ENCODE results near the gene SRRT.

SRRT gene

DNA sequence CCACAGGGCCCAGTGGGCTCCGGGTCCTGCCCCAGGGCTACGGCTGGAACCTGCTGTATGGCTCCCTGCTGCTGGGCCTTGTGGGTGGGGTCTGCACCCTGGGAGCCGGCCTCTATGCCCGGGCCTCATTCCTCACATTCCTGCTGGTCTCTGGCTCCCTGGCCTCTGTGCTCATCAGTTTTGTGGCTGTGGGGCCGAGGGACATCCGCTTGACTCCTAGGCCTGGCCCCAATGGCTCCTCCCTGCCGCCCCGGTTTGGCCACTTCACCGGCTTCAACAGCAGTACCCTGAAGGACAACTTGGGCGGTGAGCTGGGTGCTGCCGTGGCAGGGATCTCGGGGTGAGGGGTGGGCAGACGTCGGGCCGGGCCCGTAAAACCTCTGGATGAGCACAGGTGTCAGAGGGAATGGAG lies 18.0 kb upstream of the SRRT start:
- no peak overlapping the region for H3K4me3 ChIP-seq (ENCODE audit: low read depth, low read length)
- TF ChIP-seq CTCF (IDR thresholded peaks at IDR 0.05; ENCODE audit: borderline replicate concordance, insufficient read depth, low read depth, low read length), result no peak

DNA sequence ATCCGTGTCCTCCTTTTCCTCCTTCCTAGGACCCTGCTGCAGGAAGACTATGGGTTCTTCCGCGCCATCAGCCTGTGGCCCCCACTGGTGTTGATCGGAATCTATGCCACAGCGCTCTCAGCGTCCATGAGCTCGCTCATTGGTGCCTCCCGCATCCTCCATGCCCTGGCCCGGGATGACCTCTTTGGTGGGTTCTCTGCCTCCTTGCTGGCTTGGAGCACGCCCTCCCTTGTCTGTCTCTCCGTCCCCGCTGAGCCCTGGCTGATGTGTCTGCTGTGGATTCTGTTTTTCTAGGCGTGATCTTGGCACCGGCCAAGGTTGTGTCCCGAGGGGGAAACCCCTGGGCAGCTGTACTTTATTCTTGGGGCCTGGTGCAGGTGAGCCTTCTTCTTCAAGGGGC lies 15.0 kb upstream of the SRRT start:
- TF ChIP-seq CTCF (IDR thresholded peaks at IDR 0.05; ENCODE audit: borderline replicate concordance, insufficient read depth, low read depth, low read length), result no peak
- H3K4me3 ChIP-seq (ENCODE audit: low read depth, low read length), result no peak overlapping the region

GRCh38 chr7:100860702-100861615 lies 13.9 kb upstream of the SRRT start:
- no peak for TF ChIP-seq CTCF (IDR thresholded peaks at IDR 0.05; ENCODE audit: borderline replicate concordance, insufficient read depth, low read depth, low read length)
- no peak overlapping the region for H3K4me3 ChIP-seq (ENCODE audit: low read depth, low read length)

GRCh38 chr7:100861616-100861985 lies 13.3 kb upstream of the SRRT start:
- no peak for TF ChIP-seq CTCF (IDR thresholded peaks at IDR 0.05; ENCODE audit: borderline replicate concordance, insufficient read depth, low read depth, low read length)
- no peak overlapping the region for H3K4me3 ChIP-seq (ENCODE audit: low read depth, low read length)

DNA sequence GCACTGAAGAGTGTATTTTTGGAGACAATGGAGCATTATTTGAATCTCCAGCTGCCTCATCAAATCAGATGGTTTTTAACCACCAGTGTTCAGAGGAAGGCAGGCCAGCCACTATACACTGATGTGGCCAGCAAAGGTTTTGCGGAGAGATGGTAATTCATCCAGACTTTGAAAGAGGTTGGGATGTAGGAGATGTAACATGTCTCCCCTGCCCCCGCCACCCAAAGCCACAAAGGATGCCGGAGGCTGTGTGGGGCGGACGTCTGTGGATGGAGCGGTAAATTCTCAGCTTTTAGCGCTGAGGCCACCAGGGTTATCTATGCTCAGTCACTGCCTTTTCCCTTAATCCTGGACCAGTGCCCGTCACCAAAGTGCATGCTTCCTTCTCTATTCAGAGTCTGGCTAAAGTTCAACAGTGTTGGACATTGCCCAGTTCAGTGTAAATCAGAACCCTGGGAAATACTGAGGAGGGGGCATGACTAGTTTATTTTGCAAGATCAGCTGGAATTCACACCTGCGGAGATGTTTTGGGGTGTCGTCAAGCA lies 11.4 kb upstream of the SRRT start:
- no peak for TF ChIP-seq CTCF (IDR thresholded peaks at IDR 0.05; ENCODE audit: borderline replicate concordance, insufficient read depth, low read depth, low read length)
- H3K4me3 ChIP-seq (ENCODE audit: low read depth, low read length), result no peak overlapping the region

GRCh38 chr7:100864263-100864845 lies 10.5 kb upstream of the SRRT start:
- no peak for TF ChIP-seq CTCF (IDR thresholded peaks at IDR 0.05; ENCODE audit: borderline replicate concordance, insufficient read depth, low read depth, low read length)
- no peak overlapping the region for H3K4me3 ChIP-seq (ENCODE audit: low read depth, low read length)
